H9 (cell line): ENCODE data around the gene SAMM50. TPM values are rescaled to one million over a fixed set of nuclear protein-coding genes. Genes with fewer than 3 reads are reported as not detected.

ENCODE experiments used
- DNase-seq: peaks from one replicate; pipeline ENCODE4 v3.0.0-alpha.2; 2017
- H2AFZ ChIP-seq: one replicate; pipeline ENCODE4 v1.6.1; 2013; ENCODE audit warnings: mild to moderate bottlenecking, low read length, control low read depth, moderate library complexity
- H2AK5ac ChIP-seq: 2 replicates; pipeline ENCODE4 v1.6.1; 2013; ENCODE audit warnings: low read length, control low read depth, mixed read lengths; ENCODE audit not compliant: insufficient read length
- H2BK120ac ChIP-seq: one replicate; pipeline ENCODE4 v1.6.1; 2013; ENCODE audit warnings: low read depth, mild to moderate bottlenecking, low read length, control low read depth, inconsistent platforms; ENCODE audit not compliant: poor library complexity, severe bottlenecking
- H2BK12ac ChIP-seq: 2 replicates; pipeline ENCODE4 v1.6.1; 2013; ENCODE audit warnings: low read length, control low read depth, mixed read lengths, low read depth; ENCODE audit not compliant: insufficient read length
- H2BK15ac ChIP-seq: 2 replicates; pipeline ENCODE4 v1.6.1; 2013; ENCODE audit warnings: low read depth, low read length, control low read depth
- H2BK20ac ChIP-seq: one replicate; pipeline ENCODE4 v1.6.1; 2013; ENCODE audit warnings: low read depth, mild to moderate bottlenecking, low read length, control low read depth, inconsistent platforms; ENCODE audit not compliant: poor library complexity, severe bottlenecking
- H2BK5ac ChIP-seq: 2 replicates; pipeline ENCODE4 v1.6.1; 2013; ENCODE audit warnings: low read length, control low read depth, mixed read lengths; ENCODE audit not compliant: insufficient read length
- H3K14ac ChIP-seq: 2 replicates; pipeline ENCODE4 v1.6.1; 2013; ENCODE audit warnings: low read length, control low read depth; ENCODE audit not compliant: insufficient read depth
- H3K18ac ChIP-seq: 2 replicates; pipeline ENCODE4 v1.6.1; 2013; ENCODE audit warnings: low read depth, mild to moderate bottlenecking, mixed read lengths, low read length, control low read depth; ENCODE audit not compliant: insufficient read length
- H3K23ac ChIP-seq: 2 replicates; pipeline ENCODE4 v1.6.1; 2013; ENCODE audit warnings: low read length, control low read depth, mixed read lengths, low read depth; ENCODE audit not compliant: insufficient read length
- H3K23me2 ChIP-seq: 2 replicates; pipeline ENCODE4 v1.6.1; 2013; ENCODE audit warnings: low read depth, mild to moderate bottlenecking, mixed read lengths, low read length, control low read depth; ENCODE audit not compliant: insufficient read length, poor library complexity, severe bottlenecking
- H3K27ac ChIP-seq: 2 replicates; pipeline ENCODE4 v1.5.1; 2013; ENCODE audit warnings: low read length, control low read depth, mixed read lengths, low read depth; ENCODE audit not compliant: insufficient read length
- H3K27me3 ChIP-seq: 2 replicates; pipeline ENCODE4 v1.6.1; 2013; ENCODE audit warnings: low read length, control low read depth, inconsistent platforms; ENCODE audit not compliant: insufficient read depth
- H3K4ac ChIP-seq: 2 replicates; pipeline ENCODE4 v1.6.1; 2013; ENCODE audit warnings: low read depth, mild to moderate bottlenecking, control low read depth, inconsistent platforms, low read length, moderate library complexity
- H3K4me1 ChIP-seq: 2 replicates; pipeline ENCODE4 v1.6.1; 2013; ENCODE audit warnings: low read length, control low read depth, inconsistent platforms; ENCODE audit not compliant: insufficient read depth
- H3K4me2 ChIP-seq: 2 replicates; pipeline ENCODE4 v1.6.1; 2013; ENCODE audit warnings: low read length, control low read depth, mixed read lengths; ENCODE audit not compliant: insufficient read length, insufficient read depth
- H3K56ac ChIP-seq: 2 replicates; pipeline ENCODE4 v1.6.1; 2013; ENCODE audit warnings: low read depth, mild to moderate bottlenecking, mixed read lengths, low read length, control low read depth; ENCODE audit not compliant: insufficient read length
- H3K79me1 ChIP-seq: 2 replicates; pipeline ENCODE4 v1.6.1; 2013; ENCODE audit warnings: low read depth, mild to moderate bottlenecking, moderate library complexity, low read length, control low read depth, inconsistent platforms; ENCODE audit not compliant: insufficient read depth, poor library complexity, severe bottlenecking
- H3K79me2 ChIP-seq: 2 replicates; pipeline ENCODE4 v1.6.1; 2013; ENCODE audit warnings: low read length, control low read depth, inconsistent platforms; ENCODE audit not compliant: insufficient read depth
- H3K9ac ChIP-seq: 2 replicates; pipeline ENCODE4 v1.6.1; 2013; ENCODE audit warnings: low read length, control low read depth, mixed read lengths; ENCODE audit not compliant: insufficient read length; ENCODE audit errors: extremely low read depth
- H3K9me3 ChIP-seq: one replicate; pipeline ENCODE4 v1.6.1; 2013; ENCODE audit warnings: low read depth, low read length, inconsistent platforms; ENCODE audit not compliant: control insufficient read depth
- H3T11ph ChIP-seq: one replicate; pipeline ENCODE4 v1.6.1; 2013; ENCODE audit warnings: mild to moderate bottlenecking, low read length, control low read depth, inconsistent platforms
- H4K20me1 ChIP-seq: one replicate; pipeline ENCODE4 v1.6.1; 2013; ENCODE audit not compliant: control insufficient read depth, insufficient read length, insufficient read depth
- H4K5ac ChIP-seq: 2 replicates; pipeline ENCODE4 v1.6.1; 2013; ENCODE audit warnings: low read depth, mild to moderate bottlenecking, mixed read lengths, low read length, control low read depth; ENCODE audit not compliant: insufficient read length
- H4K8ac ChIP-seq: replicated peaks from 2 replicates; pipeline ENCODE4 v1.6.1; 2013; ENCODE audit warnings: low read length, control low read depth, mixed read lengths, low read depth; ENCODE audit not compliant: insufficient read length
- H4K91ac ChIP-seq: 2 replicates; pipeline ENCODE4 v1.6.1; 2013; ENCODE audit warnings: low read depth, mild to moderate bottlenecking, moderate library complexity, mixed read lengths, low read length, control low read depth; ENCODE audit not compliant: insufficient read length
- H3K27ac Mint-ChIP-seq, 3 experiments: 2 replicates in 2 of 3; 3 replicates in 1 of 3; pipeline ENCODE4 v1.8.0; 2020 to 2021; ENCODE audit warnings: mixed read lengths in 3 of 3, mild to moderate bottlenecking in 1 of 3, moderate library complexity in 1 of 3
- H3K27me3 Mint-ChIP-seq: 2 replicates; pipeline ENCODE4 v1.8.0; 2021; ENCODE audit warnings: low read depth, mild to moderate bottlenecking, moderate library complexity, mixed read lengths
- H3K36me3 Mint-ChIP-seq, 3 experiments: 2 replicates in 2 of 3; 3 replicates in 1 of 3; pipeline ENCODE4 v1.8.0; 2020 to 2021; ENCODE audit warnings: low read depth in 3 of 3, mixed read lengths in 3 of 3; ENCODE audit not compliant: insufficient read depth in 1 of 3
- H3K4me1 Mint-ChIP-seq, 2 experiments: 2 replicates each; pipeline ENCODE4 v1.8.0; 2020; ENCODE audit warnings: mixed read lengths in 2 of 2
- H3K4me3 Mint-ChIP-seq, 2 experiments: 2 replicates in 1 of 2; 3 replicates in 1 of 2; pipeline ENCODE4 v1.8.0; 2020 to 2021; ENCODE audit warnings: mild to moderate bottlenecking in 2 of 2, mixed read lengths in 2 of 2, moderate library complexity in 1 of 2
- H3K9me3 Mint-ChIP-seq, 2 experiments: 2 replicates in 1 of 2; 3 replicates in 1 of 2; pipeline ENCODE4 v1.8.0; 2020; ENCODE audit warnings: mild to moderate bottlenecking in 2 of 2, mixed read lengths in 2 of 2, moderate library complexity in 1 of 2
- CTCF ChIP-seq: fragments of 200-600 bp; sonication (generic); conservative IDR thresholded peaks from 3 replicates; pipeline ENCODE4 v1.8.0; 2021; ENCODE audit warnings: antibody characterized with exemption, mild to moderate bottlenecking
- WGBS: extraction: QIAGEN DNeasy Blood & Tissue Kit; methylation state at CpG from one replicate; pipeline ENCODE4 v1.1.7; 2013; ENCODE audit warnings: missing lambda C conversion rate, low lambda C conversion rate, mixed read lengths; ENCODE audit not compliant: insufficient read length; ENCODE audit errors: extremely low coverage; 5-methylcytosine and 5-hydroxymethylcytosine counted together
- total RNA-seq: library from RNA; stranded (reverse); gene quantifications from 2 replicates; pipeline ENCODE4 v1.2.1, GENCODE V29; 2021

The SAMM50 gene
- total RNA-seq, 1 experiment from 2014 or later: 57.2 TPM

DNA sequence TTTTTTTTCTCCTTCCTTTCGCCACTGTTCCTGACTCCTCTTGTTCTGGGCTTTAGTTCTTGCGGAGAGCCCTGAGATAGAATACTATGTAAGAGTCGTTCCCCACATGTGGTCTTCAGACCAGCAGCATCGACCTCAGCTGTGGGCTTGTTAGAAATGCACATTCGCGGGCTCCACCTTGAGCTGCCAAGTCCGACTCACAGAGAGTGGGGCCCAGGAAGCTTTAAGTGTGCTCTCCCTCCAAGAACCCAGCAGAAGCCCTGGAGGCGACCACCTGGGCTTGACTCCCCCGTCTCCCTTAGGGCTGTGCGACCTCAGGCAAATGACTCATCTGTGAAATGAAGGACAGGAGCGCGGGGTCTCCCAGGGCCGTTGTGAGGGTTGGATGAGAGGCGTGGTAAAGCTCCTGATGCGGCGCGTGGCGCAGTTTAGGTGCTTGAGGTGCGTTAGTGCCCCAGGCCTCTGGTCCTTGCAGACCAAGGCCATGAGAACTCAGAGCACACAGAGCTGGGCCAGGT, 18.8 kb downstream of the SAMM50 start:
- H4K5ac ChIP-seq: no peak overlapping the region
- no peak overlapping the region for H3K4me2 ChIP-seq
- H4K20me1 ChIP-seq: no peaks in the 10 kb centered on the region
- no peak overlapping the region for H4K91ac ChIP-seq
- no peak overlapping the region for H3T11ph ChIP-seq
- no peak overlapping the region for H3K23ac ChIP-seq
- DNase-seq: no peak
- no peak overlapping the region for H3K56ac ChIP-seq
- no peak overlapping the region for H3K9ac ChIP-seq
- H3K14ac ChIP-seq: no peak overlapping the region
- no peaks in the 10 kb centered on the region for H3K4me1 Mint-ChIP-seq
- no peaks in the 10 kb centered on the region for H3K27me3 ChIP-seq
- no CpG with 5 or more reads among the region's 19 CpGs for WGBS
- no peak overlapping the region for H2BK20ac ChIP-seq
- H3K36me3 Mint-ChIP-seq: peaks cover 35 to 82% (median 64%) of the 10 kb centered on the region in 3 experiments; a peak in 6 of 7 replicates
- H2BK12ac ChIP-seq: no peak overlapping the region
- no peaks in the 10 kb centered on the region for H3K79me1 ChIP-seq
- no peak overlapping the region for H3K4me3 Mint-ChIP-seq
- H3K4me1 ChIP-seq: no peaks in the 10 kb centered on the region
- H2BK5ac ChIP-seq: no peak overlapping the region
- TF ChIP-seq CTCF: no peak
- no peak overlapping the region for H4K8ac ChIP-seq
- H2AK5ac ChIP-seq: no peak overlapping the region
- H3K9me3 Mint-ChIP-seq: no peaks in the 10 kb centered on the region
- H2BK120ac ChIP-seq: no peak overlapping the region
- H3K4ac ChIP-seq: no peak overlapping the region
- no peaks in the 10 kb centered on the region for H3K23me2 ChIP-seq
- no peaks in the 10 kb centered on the region for H3K79me2 ChIP-seq
- no peaks in the 10 kb centered on the region for H3K27me3 Mint-ChIP-seq
- H3K18ac ChIP-seq: no peak overlapping the region
- H3K27ac ChIP-seq: no peak overlapping the region
- H3K9me3 ChIP-seq: no peaks in the 10 kb centered on the region
- no peak overlapping the region for H2AFZ ChIP-seq
- peak overlapping the region in 1 of 3 experiments; percentile 6; a peak in 2 of 7 replicates for H3K27ac Mint-ChIP-seq
- no peak overlapping the region for H2BK15ac ChIP-seq
